Pancreas (tissue), 10 donors: ENCODE results near the gene SPINK14. TPM values are rescaled to one million over a fixed set of nuclear protein-coding genes. Genes with fewer than 3 reads are reported as not detected.

Source experiments
- ATAC-seq, 4 donors: fragments of 200-7000 bp; cut with Tn5 transposase; one replicate each; pipeline versions ENCODE4 v1.8.0 to v1.9.1; 2020; ENCODE audit warnings: mild to moderate bottlenecking in 4 of 4, moderate library complexity in 4 of 4
- DNase-seq, 6 donors: peaks; one replicate each; pipeline ENCODE4 v3.0.0-alpha.2; 2020
- FAIRE-seq: peaks from 2 replicates; lab custom pipeline; 2012; peaks lifted over from hg19 to GRCh38; lab: Jason Lieb, UNC
- H3K27ac ChIP-seq, 4 donors: fragments of 200-600 bp; sonication (generic); 1 replicate in 3 of 4; 2 replicates in 1 of 4; pipeline versions ENCODE4 v1.5.0 to v1.8.0; 2020
- H3K27me3 ChIP-seq, 4 donors: fragments of 200-600 bp; one replicate each; pipeline ENCODE4 v1.8.0; 2021
- H3K36me3 ChIP-seq, 3 donors: fragments of 200-600 bp; sonication (generic) in 1 of 3; one replicate each; pipeline versions ENCODE4 v1.5.0 to v1.8.0; 2020 to 2021
- H3K4me1 ChIP-seq, 3 donors: fragments of 200-600 bp; one replicate each; pipeline ENCODE4 v1.8.0; 2021
- H3K4me3 ChIP-seq, 4 donors: fragments of 200-600 bp; sonication (generic) in 2 of 4; one replicate each; pipeline versions ENCODE4 v1.5.0 to v1.8.0; 2020 to 2021
- H3K9me3 ChIP-seq, 4 donors: fragments of 200-600 bp; one replicate each; pipeline ENCODE4 v1.8.0; 2021
- WGBS, 2 donors: extraction: QIAGEN DNeasy Blood & Tissue Kit; methylation state at CpG; one replicate each; pipeline ENCODE4 v1.1.7; 2013; 5-methylcytosine and 5-hydroxymethylcytosine counted together
- intact Hi-C, 3 donors: fragments of 100-400 bp; cut with DNase I; formaldehyde crosslinking; loops; one replicate each; pipeline versions ENCODE4 v1.11.1 to v1.14.2; 2022
- polyA plus RNA-seq, 2 donors: library from polyadenylated mRNA; stranded (reverse); fragments of 200-250 nt; gene quantifications; one replicate each; pipeline ENCODE4 v1.2.3, GENCODE V29; 2013
- total RNA-seq, 6 donors: library from RNA; stranded (reverse); fragmentation: NEBNext Ultra II Directional in 4 of 6; extraction: Animal tissue kit (Norgen Biotek cat#: 25700) in 4 of 6; gene quantifications; one replicate each; pipeline versions ENCODE4 v1.2.1 to v1.2.4, GENCODE V29; 2021 to 2023
- TF ChIP-seq, protein P1 (sequence below), 4 donors: fragments of 200-600 bp; sonication (generic) in 3 of 4; IDR thresholded peaks; one replicate each; pipeline versions ENCODE4 v1.5.0 to v1.8.0; 2021; ENCODE audit warnings: antibody characterized with exemption in 4 of 4
- donor health status: healthy with polysubstance abuse.
- donor health status: DM: no; HTN: no; CAD: no; lungs with moderate emphysema.
- donor health status: DM: no; HTN: no; CAD: no.
- donor health status: control.
- donor health status: control.
- donor health status: Bipolar disorder and iron deficiency.
- donor health status: DM: yes; HTN: yes; CAD: no.
- donor health status: DM: no; HTN: no; CAD: no.
- donor health status: DM: no; HTN: no; CAD: no.
- donor health status: DM: yes; HTN: yes; CAD: no.

SPINK14 gene
- total and polyA plus RNA-seq, 8 donors: not detected

DNA sequence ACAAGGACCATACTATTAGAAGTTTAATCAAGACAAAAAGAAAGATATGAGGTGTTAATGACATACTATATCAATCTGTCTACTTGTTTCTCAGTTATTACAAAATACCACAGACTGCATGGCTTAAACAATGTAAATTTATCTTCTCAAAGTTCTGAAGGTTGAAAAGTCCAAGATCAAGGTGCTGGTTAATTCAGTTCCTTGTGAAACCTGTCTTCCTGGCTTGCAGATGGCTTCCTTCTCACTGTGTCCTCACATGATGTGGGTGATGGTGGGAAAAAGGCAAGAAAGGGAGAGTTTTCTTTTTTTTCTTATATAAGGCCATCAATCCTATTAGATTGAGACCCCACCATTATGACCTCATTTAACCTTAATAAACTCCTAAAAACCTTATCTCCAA, 15.6 kb upstream of the SPINK14 start:
- Histone ChIP-seq H3K27me3 (no peaks in the 10 kb centered on the region), H3K4me1 (peaks cover 0 to 11% (median 1%) of the 10 kb centered on the region in 3 donors), H3K27ac (no peak overlapping the region), H3K4me3 (no peak overlapping the region), H3K36me3 (no peaks in the 10 kb centered on the region), H3K9me3 (no peaks in the 10 kb centered on the region)
- ATAC-seq (peak in 3 of 4 donors; percentile 40 to 61 (median 46)), DNase-seq (no peak), FAIRE-seq (no peak)
- TF ChIP-seq, protein P1, sequence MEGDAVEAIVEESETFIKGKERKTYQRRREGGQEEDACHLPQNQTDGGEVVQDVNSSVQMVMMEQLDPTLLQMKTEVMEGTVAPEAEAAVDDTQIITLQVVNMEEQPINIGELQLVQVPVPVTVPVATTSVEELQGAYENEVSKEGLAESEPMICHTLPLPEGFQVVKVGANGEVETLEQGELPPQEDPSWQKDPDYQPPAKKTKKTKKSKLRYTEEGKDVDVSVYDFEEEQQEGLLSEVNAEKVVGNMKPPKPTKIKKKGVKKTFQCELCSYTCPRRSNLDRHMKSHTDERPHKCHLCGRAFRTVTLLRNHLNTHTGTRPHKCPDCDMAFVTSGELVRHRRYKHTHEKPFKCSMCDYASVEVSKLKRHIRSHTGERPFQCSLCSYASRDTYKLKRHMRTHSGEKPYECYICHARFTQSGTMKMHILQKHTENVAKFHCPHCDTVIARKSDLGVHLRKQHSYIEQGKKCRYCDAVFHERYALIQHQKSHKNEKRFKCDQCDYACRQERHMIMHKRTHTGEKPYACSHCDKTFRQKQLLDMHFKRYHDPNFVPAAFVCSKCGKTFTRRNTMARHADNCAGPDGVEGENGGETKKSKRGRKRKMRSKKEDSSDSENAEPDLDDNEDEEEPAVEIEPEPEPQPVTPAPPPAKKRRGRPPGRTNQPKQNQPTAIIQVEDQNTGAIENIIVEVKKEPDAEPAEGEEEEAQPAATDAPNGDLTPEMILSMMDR (IDR thresholded peaks at IDR 0.05): no peak
- intact Hi-C loops: no loop called here

DNA sequence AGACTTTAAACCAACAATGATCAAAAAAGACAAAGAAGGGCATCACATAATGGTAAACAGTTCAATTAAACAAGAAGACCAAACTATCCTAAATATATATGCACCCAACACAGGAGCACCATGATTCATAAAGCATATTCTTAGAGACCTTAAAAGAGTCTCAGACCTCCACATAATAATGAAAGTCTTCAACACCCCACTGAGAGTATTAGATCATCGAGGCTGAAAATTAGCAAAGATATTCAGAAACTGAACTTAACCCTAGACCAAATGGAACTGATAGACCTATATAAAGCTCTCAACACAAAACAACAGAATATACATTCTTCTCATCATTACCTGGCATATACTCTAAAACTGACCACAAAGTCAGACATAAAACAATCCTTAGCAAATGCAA, 11.7 kb upstream of the SPINK14 start:
- 89 to 95% methylated on average over 1 of the region's 1 CpG for WGBS, 2 donors

DNA sequence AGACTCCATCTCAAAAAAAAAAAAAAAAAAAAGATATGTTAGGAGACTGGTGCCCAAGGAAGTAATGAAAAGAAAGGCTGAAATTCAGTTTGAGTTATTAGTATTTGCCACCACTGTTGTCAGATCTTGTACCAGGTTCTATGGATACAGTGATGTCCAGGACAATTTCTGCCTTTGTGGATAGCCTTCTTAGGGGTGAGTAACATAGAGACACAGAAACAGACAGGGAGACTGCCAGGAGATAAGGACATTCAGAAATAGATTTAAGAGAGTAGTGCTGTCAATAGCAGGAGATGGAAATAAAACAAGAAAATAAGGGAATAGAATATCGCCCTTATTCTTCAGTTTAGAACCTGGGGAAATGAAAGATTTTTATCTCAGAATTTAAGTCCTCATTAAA, 6.3 kb upstream of the SPINK14 start:
- H3K27ac ChIP-seq: no peak overlapping the region
- no peaks in the 10 kb centered on the region for H3K27me3 ChIP-seq
- WGBS, 2 donors: 94 to 98% methylated on average over 1 of the region's 1 CpG
- FAIRE-seq: no peak
- H3K36me3 ChIP-seq: no peaks in the 10 kb centered on the region
- DNase-seq: no peak
- intact Hi-C loops: no loop called here
- H3K4me3 ChIP-seq: no peak overlapping the region
- no peak for ATAC-seq
- no peaks in the 10 kb centered on the region for H3K4me1 ChIP-seq
- no peaks in the 10 kb centered on the region for H3K9me3 ChIP-seq
- TF ChIP-seq, protein P1 (IDR thresholded peaks at IDR 0.05): no peak

More for the DNA sequence above, 11.7 kb upstream of the SPINK14 start:
- H3K9me3 ChIP-seq: no peaks in the 10 kb centered on the region
- H3K36me3 ChIP-seq: no peaks in the 10 kb centered on the region
- no peak for ATAC-seq
- FAIRE-seq: no peak
- no peak overlapping the region for H3K4me3 ChIP-seq
- TF ChIP-seq, protein P1 (IDR thresholded peaks at IDR 0.05): no peak
- no peak overlapping the region for H3K27ac ChIP-seq
- peaks cover 0 to 11% (median 0%) of the 10 kb centered on the region in 3 donors for H3K4me1 ChIP-seq
- no peak for DNase-seq
- no peaks in the 10 kb centered on the region for H3K27me3 ChIP-seq
- intact Hi-C loops: no loop called here

GRCh38 chr5:148163345-148163744, 5.0 kb upstream of the SPINK14 start:
- Histone ChIP-seq H3K4me1 (no peaks in the 10 kb centered on the region), H3K36me3 (no peaks in the 10 kb centered on the region), H3K27me3 (no peaks in the 10 kb centered on the region), H3K4me3 (no peak overlapping the region), H3K27ac (no peak overlapping the region), H3K9me3 (no peaks in the 10 kb centered on the region)
- DNase-seq: no peak
- WGBS, 2 donors: 81 to 89% methylated on average over 1 of the region's 1 CpG
- intact Hi-C loops: no loop called here
- ATAC-seq: no peak
- TF ChIP-seq, protein P1 (IDR thresholded peaks at IDR 0.05): no peak
- no peak for FAIRE-seq

- intact Hi-C loops: no loop called here
- H3K4me1 ChIP-seq: no peaks in the 10 kb centered on the region
- H3K27ac ChIP-seq: no peak overlapping the region
- FAIRE-seq: no peak
- ATAC-seq: no peak
- H3K36me3 ChIP-seq: no peaks in the 10 kb centered on the region
- H3K27me3 ChIP-seq: no peaks in the 10 kb centered on the region
- H3K4me3 ChIP-seq: no peak overlapping the region
- 66 to 78% methylated on average over 4 of the region's 4 CpGs for WGBS, 2 donors
- TF ChIP-seq, protein P1 (IDR thresholded peaks at IDR 0.05): no peak
- DNase-seq: no peak
- no peaks in the 10 kb centered on the region for H3K9me3 ChIP-seq
These were observed 1.6 kb upstream of the SPINK14 start for GRCh38 chr5:148166550-148167283.
